CMK (cell line): ENCODE measurements around the gene RRP1.
A peak's percentile ranks its signal among the peaks of the same experiment; 100 is the strongest.

ENCODE experiments used
- DNase-seq: peaks from one replicate; pipeline ENCODE4 v3.0.0-alpha.2; 2010; ENCODE audit warnings: low read depth

The RRP1 gene

GRCh38 chr21:43775795-43776430, 13.5 kb upstream of the RRP1 start, which contains the start of gene CSTB:
Gene CSTB, minus strand, starts transcription at chr21:43776308. Its CDS starts 39 bp downstream, at chr21:43776269.
- peak; percentile 86 for DNase-seq

GRCh38 chr21:43777953-43778352, 11.4 kb upstream of the RRP1 start:
- DNase-seq = no peak

GRCh38 chr21:43778469-43779335, 10.7 kb upstream of the RRP1 start:
- no peak for DNase-seq

- DNase-seq = no peak
Measured at GRCh38 chr21:43779660-43780059, 9.7 kb upstream of the RRP1 start.

GRCh38 chr21:43781846-43782245, 7.5 kb upstream of the RRP1 start:
- no peak for DNase-seq

GRCh38 chr21:43782431-43783097, 6.8 kb upstream of the RRP1 start:
- no peak for DNase-seq

GRCh38 chr21:43783098-43783700, 6.2 kb upstream of the RRP1 start:
- DNase-seq = no peak

- no peak for DNase-seq
Measured at GRCh38 chr21:43785134-43785533, 4.2 kb upstream of the RRP1 start.

GRCh38 chr21:43786300-43786806, 3.0 kb upstream of the RRP1 start:
- DNase-seq = no peak

- DNase-seq = no peak
Measured at GRCh38 chr21:43786807-43787440, 2.5 kb upstream of the RRP1 start.

GRCh38 chr21:43790010-43790524, 690 bp downstream of the RRP1 start:
- DNase-seq = no peak

- DNase-seq = no peak
Measured at GRCh38 chr21:43792406-43792805, 3.0 kb downstream of the RRP1 start.

- no peak for DNase-seq
Measured at GRCh38 chr21:43793243-43793642, 3.9 kb downstream of the RRP1 start.

- DNase-seq = no peak
Measured at GRCh38 chr21:43794311-43794710, 4.9 kb downstream of the RRP1 start.

GRCh38 chr21:43794857-43795256, 5.5 kb downstream of the RRP1 start:
- DNase-seq = no peak

GRCh38 chr21:43797415-43797814, 8.0 kb downstream of the RRP1 start:
- no peak for DNase-seq

- DNase-seq = no peak
Measured at GRCh38 chr21:43797925-43798715, 8.7 kb downstream of the RRP1 start.

- no peak for DNase-seq
Measured at GRCh38 chr21:43799301-43799840, 10.0 kb downstream of the RRP1 start.

- no peak for DNase-seq
Measured at GRCh38 chr21:43800124-43800523, 10.7 kb downstream of the RRP1 start.

- DNase-seq = no peak
Measured at GRCh38 chr21:43800566-43800965, 11.2 kb downstream of the RRP1 start.
